BE2C (cell line): ENCODE data around the gene TNFSF12.

Source experiments
- DNase-seq: peaks from one replicate; pipeline ENCODE4 v3.0.0-alpha.2; 2020
- H3K27me3 ChIP-seq: fragments of 250-450 bp; sonication (Bioruptor Pico); 2 replicates; pipeline ENCODE4 v1.5.1; 2020; ENCODE audit warnings: mild to moderate bottlenecking
- H3K36me3 ChIP-seq: fragments of 250-450 bp; sonication (Bioruptor Pico); 2 replicates; pipeline ENCODE4 v1.5.1; 2020; ENCODE audit warnings: mild to moderate bottlenecking
- H3K4me1 ChIP-seq: fragments of 250-450 bp; sonication (Bioruptor Pico); 2 replicates; pipeline ENCODE4 v1.5.1; 2020
- H3K4me3 ChIP-seq: 2 replicates; pipeline ENCODE4 v1.5.1; 2011; ENCODE audit warnings: low read depth, low read length
- H3K9me3 ChIP-seq: fragments of 250-450 bp; sonication (Bioruptor Pico); 2 replicates; pipeline ENCODE4 v1.5.1; 2020
- CTCF ChIP-seq: IDR thresholded peaks from 2 replicates; pipeline ENCODE4 v1.5.1; 2012; ENCODE audit warnings: mild to moderate bottlenecking, low read depth, low read length

Gene TNFSF12

GRCh38 chr17:7563115-7563869 lies 14.4 kb downstream of the TNFSF12 start:
- Histone ChIP-seq H3K27me3 (no peaks in the 10 kb centered on the region), H3K4me3 (no peak overlapping the region), H3K9me3 (no peaks in the 10 kb centered on the region), H3K36me3 (peaks cover 11% of the 10 kb centered on the region), H3K4me1 (no peaks in the 10 kb centered on the region)
- no peak for TF ChIP-seq CTCF
- DNase-seq: no peak

- no peaks in the 10 kb centered on the region for H3K27me3 ChIP-seq
- no peaks in the 10 kb centered on the region for H3K9me3 ChIP-seq
- peaks cover 21% of the 10 kb centered on the region for H3K36me3 ChIP-seq
- no peak overlapping the region for H3K4me3 ChIP-seq
- TF ChIP-seq CTCF: no peak
- peaks cover under 1% of the 10 kb centered on the region; the same call in 1 of the 2 replicates for H3K4me1 ChIP-seq
- DNase-seq: no peak
These were observed 20.7 kb downstream of the TNFSF12 start for GRCh38 chr17:7569571-7569970.

- peaks cover 27% of the 10 kb centered on the region for H3K36me3 ChIP-seq
- H3K27me3 ChIP-seq: no peaks in the 10 kb centered on the region
- no peak for TF ChIP-seq CTCF
These were observed 21.5 kb downstream of the TNFSF12 start for GRCh38 chr17:7570351-7570750.

GRCh38 chr17:7572338-7572587 lies 23.4 kb downstream of the TNFSF12 start:
- no peaks in the 10 kb centered on the region for H3K27me3 ChIP-seq
- H3K4me1 ChIP-seq: peaks cover 6% of the 10 kb centered on the region; the same call in 1 of the 2 replicates
- H3K9me3 ChIP-seq: no peaks in the 10 kb centered on the region
- DNase-seq: no peak
- peak overlapping the region; percentile 56 for H3K4me3 ChIP-seq
- no peak for TF ChIP-seq CTCF
- H3K36me3 ChIP-seq: peaks cover 44% of the 10 kb centered on the region

More at GRCh38 chr17:7570351-7570750, 21.5 kb downstream of the TNFSF12 start:
- DNase-seq: no peak
- Histone ChIP-seq H3K4me3 (no peak overlapping the region), H3K4me1 (peaks cover 6% of the 10 kb centered on the region; the same call in 1 of the 2 replicates), H3K9me3 (no peaks in the 10 kb centered on the region)

GRCh38 chr17:7572588-7573323 lies 23.9 kb downstream of the TNFSF12 start:
- DNase-seq: peak; percentile 93
- TF ChIP-seq CTCF: no peak
- Histone ChIP-seq H3K9me3 (no peaks in the 10 kb centered on the region), H3K36me3 (peaks cover 48% of the 10 kb centered on the region), H3K4me1 (peaks cover 6% of the 10 kb centered on the region; the same call in 1 of the 2 replicates), H3K4me3 (peak overlapping the region; percentile 86), H3K27me3 (no peaks in the 10 kb centered on the region)
